H1 (cell line): ENCODE data around the gene MARK1. TPM values are rescaled to one million over a fixed set of nuclear protein-coding genes. Genes with fewer than 3 reads are reported as not detected.

Experiments used
- CTCF ChIA-PET: fragments of 300-600 bp; sonication (Branson Sonifier 250); formaldehyde crosslinking; loops from one replicate; lab custom pipeline; 2021; ENCODE audit not compliant: partially characterized antibody; lab: Charles Lee
- POLR2A ChIA-PET: fragments of 300-600 bp; sonication (Branson Sonifier 250); formaldehyde crosslinking; loops from one replicate; lab custom pipeline; 2021; ENCODE audit warnings: inconsistent platforms; ENCODE audit not compliant: partially characterized antibody; lab: Charles Lee
- DNase-seq, 2 experiments: peaks; one replicate each; pipeline versions ENCODE4 v3.0.0 to v3.0.0-alpha.2; 2010 to 2022; ENCODE audit warnings: low spot score in 2 of 2, low read depth in 1 of 2, mixed read lengths in 1 of 2
- FAIRE-seq: peaks from 2 replicates; lab custom pipeline; 2011; peaks lifted over from hg19 to GRCh38; lab: Jason Lieb, UNC
- H2AFZ ChIP-seq: 2 replicates; pipeline ENCODE4 v1.8.1; 2012; ENCODE audit warnings: low read length, inconsistent platforms
- H2AK5ac ChIP-seq: 2 replicates; pipeline ENCODE4 v1.6.1; 2013; ENCODE audit warnings: low read depth, low read length
- H2BK120ac ChIP-seq: replicated peaks from 2 replicates; pipeline ENCODE3; 2013; ENCODE audit warnings: low read depth, low read length, inconsistent platforms
- H2BK12ac ChIP-seq: 2 replicates; pipeline ENCODE4 v1.6.1; 2013; ENCODE audit warnings: low read depth, low read length
- H2BK15ac ChIP-seq: 2 replicates; pipeline ENCODE4 v1.6.1; 2013; ENCODE audit warnings: low read length
- H2BK20ac ChIP-seq: 2 replicates; pipeline ENCODE4 v1.6.1; 2013; ENCODE audit warnings: low read length
- H2BK5ac ChIP-seq: 2 replicates; pipeline ENCODE4 v1.6.1; 2013; ENCODE audit warnings: low read depth, low read length
- H3K14ac ChIP-seq: 2 replicates; pipeline ENCODE4 v1.6.1; 2013; ENCODE audit warnings: inconsistent platforms; ENCODE audit not compliant: insufficient read length
- H3K18ac ChIP-seq: 2 replicates; pipeline ENCODE4 v1.6.1; 2013; ENCODE audit warnings: low read length; ENCODE audit errors: extremely low read depth
- H3K23ac ChIP-seq: 2 replicates; pipeline ENCODE4 v1.6.1; 2013; ENCODE audit warnings: inconsistent platforms; ENCODE audit not compliant: insufficient read length
- H3K23me2 ChIP-seq: 2 replicates; pipeline ENCODE4 v1.6.1; 2013; ENCODE audit warnings: low read depth, low read length
- H3K27ac ChIP-seq: 2 replicates; pipeline ENCODE4 v1.6.1; 2011; ENCODE audit warnings: low read depth, low read length, inconsistent platforms
- H3K27me3 ChIP-seq, 4 experiments: replicated peaks in 1 of 4; 1 replicate in 1 of 4; 2 replicates in 3 of 4; pipeline versions ENCODE4 v1.6.1 to v1.8.1; 2011 to 2013; ENCODE audit warnings: low read length in 3 of 4, mild to moderate bottlenecking in 3 of 4, inconsistent platforms in 2 of 4, mixed read lengths in 2 of 4, moderate library complexity in 1 of 4; ENCODE audit not compliant: control insufficient read depth in 3 of 4, insufficient read depth in 3 of 4; ENCODE audit errors: extremely low read depth in 1 of 4
- H3K36me3 ChIP-seq, 4 experiments: 2 replicates each; pipeline versions ENCODE4 v1.6.1 to v1.8.1; 2011 to 2013; ENCODE audit warnings: mild to moderate bottlenecking in 4 of 4, low read length in 3 of 4, moderate library complexity in 2 of 4, control low read depth in 1 of 4, inconsistent platforms in 1 of 4; ENCODE audit not compliant: insufficient read depth in 4 of 4, control insufficient read depth in 2 of 4
- H3K4ac ChIP-seq: replicated peaks from 2 replicates; pipeline ENCODE3; 2013; ENCODE audit warnings: low read length, low read depth, mixed read lengths, inconsistent platforms; ENCODE audit not compliant: insufficient read length
- H3K4me1 ChIP-seq, 4 experiments: replicated peaks in 1 of 4; 1 replicate in 1 of 4; 2 replicates in 3 of 4; pipeline versions ENCODE4 v1.6.1 to v1.8.1; 2011 to 2013; ENCODE audit warnings: low read length in 3 of 4, inconsistent platforms in 2 of 4, mixed read lengths in 1 of 4; ENCODE audit not compliant: insufficient read depth in 4 of 4, control insufficient read depth in 3 of 4
- H3K4me2 ChIP-seq, 2 experiments: 2 replicates each; pipeline versions ENCODE4 v1.6.1 to v1.8.1; 2011 to 2013; ENCODE audit warnings: low read depth in 2 of 2, low read length in 2 of 2, control low read depth in 1 of 2, inconsistent platforms in 1 of 2, mild to moderate bottlenecking in 1 of 2; ENCODE audit not compliant: insufficient read depth in 1 of 2
- H3K4me3 ChIP-seq, 4 experiments: fragments of 200-600, 300-600 bp in 1 of 4; sonication (generic), shearing (Covaris generic), sonication (Bioruptor Twin) in 1 of 4; 2 replicates each; pipeline versions ENCODE4 v1.5.1 to v1.8.1; 2011 to 2016; ENCODE audit warnings: low read length in 4 of 4, low read depth in 3 of 4, control low read depth in 2 of 4, inconsistent platforms in 2 of 4, mild to moderate bottlenecking in 2 of 4, mixed read lengths in 1 of 4, moderate library complexity in 1 of 4; ENCODE audit not compliant: insufficient read depth in 2 of 4; ENCODE audit errors: extremely low read depth in 1 of 4
- H3K56ac ChIP-seq: replicated peaks from 2 replicates; pipeline ENCODE3; 2013; ENCODE audit warnings: low read depth, mild to moderate bottlenecking, mixed read lengths, low read length, inconsistent platforms; ENCODE audit not compliant: insufficient read length
- H3K79me1 ChIP-seq: 2 replicates; pipeline ENCODE4 v1.6.1; 2013; ENCODE audit warnings: low read depth, low read length, control low read depth
- H3K79me2 ChIP-seq, 2 experiments: 2 replicates each; pipeline versions ENCODE4 v1.6.1 to v1.8.1; 2012 to 2013; ENCODE audit warnings: low read length in 2 of 2, mild to moderate bottlenecking in 2 of 2, inconsistent platforms in 1 of 2; ENCODE audit not compliant: insufficient read depth in 2 of 2, control insufficient read depth in 1 of 2
- H3K9ac ChIP-seq, 4 experiments: replicated peaks in 1 of 4; 1 replicate in 1 of 4; 2 replicates in 3 of 4; pipeline versions ENCODE4 v1.6.1 to v1.8.1; 2011 to 2013; ENCODE audit warnings: low read depth in 3 of 4, low read length in 3 of 4, control low read depth in 2 of 4, mild to moderate bottlenecking in 2 of 4, moderate library complexity in 2 of 4, inconsistent platforms in 1 of 4; ENCODE audit errors: extremely low read depth in 1 of 4
- H3K9me3 ChIP-seq, 2 experiments: 2 replicates each; pipeline versions ENCODE4 v1.6.1 to v1.8.1; 2012 to 2013; ENCODE audit warnings: mild to moderate bottlenecking in 2 of 2, moderate library complexity in 2 of 2, control low read depth in 1 of 2, inconsistent platforms in 1 of 2, low read depth in 1 of 2, low read length in 1 of 2, mixed read lengths in 1 of 2; ENCODE audit not compliant: insufficient read depth in 2 of 2
- H4K20me1 ChIP-seq, 2 experiments: replicated peaks in 1 of 2; 2 replicates each; pipeline versions ENCODE3 to v1.8.1; 2011 to 2013; ENCODE audit warnings: inconsistent platforms in 2 of 2, low read length in 2 of 2, mild to moderate bottlenecking in 1 of 2; ENCODE audit not compliant: insufficient read depth in 2 of 2, control insufficient read depth in 1 of 2
- H4K5ac ChIP-seq: 2 replicates; pipeline ENCODE4 v1.6.1; 2013; ENCODE audit warnings: low read length, low read depth, mixed read lengths, inconsistent platforms; ENCODE audit not compliant: insufficient read length
- H4K8ac ChIP-seq: 2 replicates; pipeline ENCODE4 v1.8.0; 2013; ENCODE audit warnings: mild to moderate bottlenecking, moderate library complexity, low read length, inconsistent platforms; ENCODE audit not compliant: insufficient read depth; ENCODE audit errors: extremely low read depth
- H4K91ac ChIP-seq: replicated peaks from 2 replicates; pipeline ENCODE3; 2013; ENCODE audit warnings: low read length, mixed read lengths, inconsistent platforms; ENCODE audit not compliant: insufficient read length
- CHD2 ChIP-seq: IDR thresholded peaks from 2 replicates; pipeline ENCODE4 v1.6.1; 2012; ENCODE audit warnings: low read length, improper control_type of control experiment
- SP4 ChIP-seq: IDR thresholded peaks from 2 replicates; pipeline ENCODE4 v1.6.1; 2012; ENCODE audit warnings: low read length, inconsistent platforms
- WGBS, 2 experiments: shearing (Covaris generic) in 1 of 2; methylation state at CpG; one replicate each; pipeline versions ENCODE4 v1.1.6 to v1.1.7; 2013 to 2015; ENCODE audit warnings: low lambda C conversion rate in 2 of 2, mixed read lengths in 2 of 2, inconsistent platforms in 1 of 2, low coverage in 1 of 2, missing lambda C conversion rate in 1 of 2; ENCODE audit not compliant: insufficient replicate concordance in 2 of 2, insufficient coverage in 1 of 2, insufficient read length in 1 of 2; ENCODE audit errors: extremely low coverage in 1 of 2, missing lambda C conversion rate in 1 of 2; 5-methylcytosine and 5-hydroxymethylcytosine counted together
- polyA plus RNA-seq, 7 experiments: library from polyadenylated mRNA; depleted of rRNA in 3 of 7; stranded (reverse) in 5 of 7; unstranded in 2 of 7; fragments of >200 nt in 5 of 7; fragments of 200-250 nt in 2 of 7; gene quantifications; 1 replicate in 5 of 7; 2 replicates in 1 of 7; 4 replicates in 1 of 7; pipeline versions ENCODE4 v1.2.1 to v1.2.3, GENCODE V29; 2011 to 2013; ENCODE audit warnings: missing spikeins in 2 of 7, mixed read lengths in 2 of 7
- total RNA-seq: library from RNA; stranded (reverse); fragmentation: NEBNext Ultra II Directional; extraction: Animal tissue kit (Norgen Biotek cat#: 25700); gene quantifications from 2 replicates; pipeline ENCODE4 v1.2.1, GENCODE V29; 2021

The MARK1 gene
- total and polyA plus RNA-seq, 2 of the 8 experiments (the other 6 are each of a cell fraction or from before 2014, with no cell fraction given), result 5.5 to 20.5 TPM

GRCh38 chr1:220687809-220688208 is 159.9 kb downstream of the MARK1 start:
- H3K79me2 ChIP-seq, result no peaks in the 10 kb centered on the region
- H2BK5ac ChIP-seq, result no peak overlapping the region
- ChIA-PET CTCF (no interaction called here), POLR2A (no interaction called here)
- H4K91ac ChIP-seq, result no peak overlapping the region
- no peak for FAIRE-seq
- no peak overlapping the region for H2BK15ac ChIP-seq
- WGBS, 2 experiments, result 81% methylated on average over 4 of the region's 5 CpGs; no CpG with 5 or more reads in 1 of the 2 experiments
- H3K79me1 ChIP-seq, result no peaks in the 10 kb centered on the region
- no peaks in the 10 kb centered on the region for H3K9me3 ChIP-seq
- TF ChIP-seq SP4 (no peak), CHD2 (peak; percentile 53; the same call in 1 of the 2 replicates)
- H3K23ac ChIP-seq, result no peak overlapping the region
- no peak overlapping the region for H3K9ac ChIP-seq
- H3K4ac ChIP-seq, result no peak overlapping the region
- H4K5ac ChIP-seq, result no peak overlapping the region
- peaks cover 0 to 22% (median 14%) of the 10 kb centered on the region in 4 experiments; a peak in 6 of 7 replicates for H3K27me3 ChIP-seq
- H4K20me1 ChIP-seq, result peaks cover 0 to 2% of the 10 kb centered on the region in 2 experiments
- H2BK20ac ChIP-seq, result no peak overlapping the region
- H3K4me2 ChIP-seq, result no peak overlapping the region
- no peak for DNase-seq
- no peak overlapping the region for H3K14ac ChIP-seq
- H3K56ac ChIP-seq, result no peak overlapping the region
- no peak overlapping the region for H3K27ac ChIP-seq
- no peak overlapping the region for H3K4me3 ChIP-seq
- no peak overlapping the region for H3K18ac ChIP-seq
- H2AFZ ChIP-seq, result 0 out of 2 replicates have a peak overlapping the region, but pooled peaks have one; percentile 65
- peaks cover 0 to 3% (median 1%) of the 10 kb centered on the region in 4 experiments; a peak in 3 of 7 replicates for H3K4me1 ChIP-seq
- no peak overlapping the region for H4K8ac ChIP-seq
- H3K23me2 ChIP-seq, result peaks cover 4% of the 10 kb centered on the region
- H2BK12ac ChIP-seq, result no peak overlapping the region
- H2AK5ac ChIP-seq, result no peak overlapping the region
- H3K36me3 ChIP-seq, result no peaks in the 10 kb centered on the region
- no peak overlapping the region for H2BK120ac ChIP-seq
